GM18507 (cell line): ENCODE measurements around the gene GEMIN5.
A peak's percentile ranks its signal among the peaks of the same experiment; 100 is the strongest.

Experiments
- DNase-seq: peaks from one replicate; pipeline ENCODE4 v3.0.0; 2011; ENCODE audit warnings: low read depth; ENCODE audit not compliant: insufficient read length; ENCODE audit errors: extremely low spot score
- FAIRE-seq: peaks from 2 replicates; lab custom pipeline; 2011; peaks lifted over from hg19 to GRCh38; lab: Jason Lieb, UNC

GEMIN5 gene

DNA sequence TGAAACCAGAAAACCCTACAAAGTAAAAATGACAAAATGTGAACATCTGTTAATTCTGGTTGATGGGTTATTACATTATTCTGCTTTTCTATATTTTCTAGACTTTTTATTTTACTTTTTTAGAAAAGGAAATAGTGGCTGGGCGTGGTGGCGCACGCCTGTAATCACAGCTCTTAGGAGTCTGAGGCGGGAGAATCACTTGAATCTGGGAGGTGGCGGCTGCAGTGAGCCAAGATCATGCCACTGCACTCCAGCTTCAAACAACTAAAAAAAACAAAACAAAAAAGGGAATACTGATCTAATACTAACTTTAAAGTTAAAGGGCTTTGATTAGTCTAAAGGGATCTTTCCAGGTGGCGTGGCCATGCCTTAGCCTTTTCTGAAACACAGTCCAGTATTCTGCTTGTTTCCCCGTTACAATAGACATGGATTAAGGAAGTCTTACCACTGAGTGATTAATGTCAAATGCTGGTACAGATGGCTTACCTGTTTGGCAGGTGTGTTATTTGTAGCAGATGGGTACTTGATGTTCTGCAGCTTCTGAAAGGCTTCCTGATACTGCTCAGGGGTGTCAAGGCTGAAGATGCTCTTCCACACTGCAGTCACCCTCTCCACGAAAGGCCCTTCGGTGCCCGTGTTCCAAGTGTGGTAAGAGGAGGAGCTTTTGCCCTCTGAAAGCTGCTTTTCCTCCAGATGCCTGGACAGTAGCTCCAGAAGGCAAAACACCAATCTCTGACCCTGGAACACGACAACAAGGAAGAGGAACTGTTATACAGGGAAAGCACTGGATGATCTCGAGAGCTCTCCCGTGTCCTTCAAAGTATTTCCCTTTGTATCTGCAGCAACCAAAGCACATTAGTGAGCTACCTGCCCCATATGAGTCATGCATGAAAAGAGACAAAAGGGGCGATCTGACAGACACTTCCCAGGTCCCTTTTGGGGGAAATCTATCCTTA, 42.1 kb downstream of the GEMIN5 start:
- FAIRE-seq: no peak
- DNase-seq: no peak

DNA sequence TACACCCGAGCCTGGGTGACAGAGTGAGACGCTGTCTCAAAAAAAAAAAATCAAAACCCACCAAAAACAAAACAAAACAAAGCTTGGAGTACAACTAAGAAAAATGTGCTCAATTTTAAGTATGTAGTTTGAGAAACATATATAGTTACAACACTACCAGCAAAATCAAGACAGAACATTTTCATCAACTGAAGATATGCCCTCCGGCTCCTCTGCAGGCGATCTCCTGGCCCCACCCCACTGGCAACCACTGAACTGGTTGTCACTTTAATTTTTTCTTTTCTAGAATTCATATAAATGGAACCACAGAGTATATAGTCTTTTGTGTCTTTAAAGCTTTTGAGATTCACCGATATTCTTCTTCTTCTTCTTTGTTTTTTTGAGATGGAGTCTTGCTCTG, 44.6 kb downstream of the GEMIN5 start:
- FAIRE-seq: no peak
- no peak for DNase-seq

DNA sequence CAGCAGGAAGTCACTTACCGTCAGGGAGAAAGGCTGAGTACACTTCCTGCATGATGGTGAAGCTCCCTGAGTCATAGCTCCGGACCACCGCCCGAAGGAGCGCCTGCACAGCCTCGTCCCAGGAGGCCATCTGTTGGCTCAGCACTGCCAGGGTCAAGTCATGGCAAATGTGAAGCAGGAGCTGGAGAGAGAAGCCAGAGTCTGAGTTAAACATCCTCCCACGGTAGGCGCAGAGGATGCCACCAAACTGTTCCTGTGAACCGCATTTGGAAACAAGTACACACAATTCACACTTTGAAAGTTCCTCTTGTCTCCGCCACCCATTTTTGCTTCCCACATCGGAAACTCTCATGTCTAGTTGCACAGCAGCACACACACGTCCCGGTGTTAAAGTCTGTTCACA, 45.6 kb downstream of the GEMIN5 start:
- FAIRE-seq: no peak

DNA sequence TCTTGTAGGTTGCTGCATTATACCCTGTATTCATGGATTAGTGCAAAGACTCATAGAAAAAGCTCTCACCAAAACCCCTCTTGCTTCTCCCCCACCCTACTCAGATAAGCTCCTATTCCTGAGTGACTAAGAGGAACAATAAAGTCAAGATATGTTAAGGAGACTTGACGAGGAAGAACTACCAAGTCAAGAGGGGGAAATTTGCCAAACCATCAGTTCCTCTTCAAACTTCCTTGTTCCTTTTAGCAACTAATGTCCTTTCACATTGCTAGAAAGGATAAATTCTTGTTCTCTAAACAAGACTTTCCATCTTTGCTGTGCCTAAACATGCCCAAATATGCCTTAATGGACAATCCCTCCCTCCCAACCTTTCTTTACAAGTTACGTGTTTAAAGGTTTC, 52.6 kb downstream of the GEMIN5 start:
- no peak for FAIRE-seq
- DNase-seq: no peak

More for the DNA sequence above, 45.6 kb downstream of the GEMIN5 start:
- DNase-seq: no peak

DNA sequence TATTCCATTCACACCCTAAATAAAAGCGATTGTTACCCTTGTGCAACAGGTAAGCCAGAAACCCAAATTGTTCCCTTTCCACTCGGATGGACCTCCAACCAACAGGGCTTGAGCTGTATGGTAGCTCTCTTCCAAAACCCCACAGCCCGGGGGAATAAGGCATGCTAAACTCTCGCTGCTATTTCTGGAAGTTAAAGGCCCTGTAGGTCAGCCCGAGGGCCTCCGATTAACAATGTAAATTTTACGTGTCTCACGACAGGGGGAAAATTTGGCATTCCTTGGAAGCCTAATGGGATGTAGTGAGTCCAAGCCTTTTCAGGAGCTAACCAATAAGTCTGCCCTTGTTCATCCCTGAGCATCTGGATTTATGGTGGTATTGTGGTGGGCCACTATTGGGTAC, 53.6 kb downstream of the GEMIN5 start:
- FAIRE-seq: no peak

DNA sequence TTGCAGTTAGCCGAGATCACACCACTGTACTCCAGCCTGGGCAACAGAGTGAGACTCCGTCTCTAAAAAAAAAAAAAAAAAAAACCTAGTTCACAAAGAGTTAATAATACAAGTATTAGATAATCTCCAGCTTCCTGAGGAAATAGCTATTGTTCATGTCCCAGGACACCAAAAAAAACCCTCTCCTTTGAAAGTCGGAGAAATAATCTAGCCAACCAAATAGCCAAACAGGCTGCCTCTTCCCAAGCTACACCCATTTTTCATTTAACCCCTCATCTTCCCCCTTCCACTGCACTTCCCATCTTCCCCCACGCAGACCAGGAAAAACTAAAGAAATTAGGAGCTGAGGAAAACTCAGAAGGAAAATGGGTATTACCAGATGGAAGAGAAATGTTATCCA, 56.0 kb downstream of the GEMIN5 start:
- DNase-seq (no peak), FAIRE-seq (no peak)

More for the DNA sequence above, 53.6 kb downstream of the GEMIN5 start:
- DNase-seq: no peak

DNA sequence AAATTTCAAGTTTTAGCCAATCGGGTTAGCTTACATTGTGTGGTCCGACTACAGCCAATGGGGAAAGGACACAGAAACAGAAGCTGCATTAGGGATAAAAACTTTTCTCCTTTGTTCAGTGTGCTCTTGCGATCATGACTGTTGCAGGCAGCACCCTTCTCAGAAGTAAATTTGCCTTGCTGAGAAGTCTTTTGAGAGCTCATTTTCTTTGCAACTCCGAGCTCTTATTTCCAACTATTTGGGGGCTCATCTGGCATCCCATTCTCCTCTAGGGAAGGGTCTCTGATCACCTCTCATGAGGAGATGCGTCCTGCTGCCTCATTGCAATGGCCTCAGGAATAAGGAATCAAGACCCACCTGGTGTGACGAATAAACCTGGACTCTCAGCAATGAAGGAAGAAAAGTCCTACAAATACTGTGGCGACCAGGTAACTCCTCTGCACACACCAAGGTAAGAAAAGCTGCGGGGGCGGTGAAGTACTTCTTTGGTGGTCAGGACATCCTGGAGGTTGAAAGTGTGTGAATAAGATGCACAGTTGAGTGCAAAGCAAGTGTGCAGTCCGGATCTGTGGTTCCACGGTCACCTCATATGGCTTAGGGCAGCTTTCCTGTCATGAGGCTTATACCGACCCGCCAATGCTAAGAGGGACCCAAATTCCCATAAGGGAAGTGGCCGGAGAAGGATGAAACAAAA, 59.2 kb downstream of the GEMIN5 start:
- DNase-seq (no peak), FAIRE-seq (no peak)

DNA sequence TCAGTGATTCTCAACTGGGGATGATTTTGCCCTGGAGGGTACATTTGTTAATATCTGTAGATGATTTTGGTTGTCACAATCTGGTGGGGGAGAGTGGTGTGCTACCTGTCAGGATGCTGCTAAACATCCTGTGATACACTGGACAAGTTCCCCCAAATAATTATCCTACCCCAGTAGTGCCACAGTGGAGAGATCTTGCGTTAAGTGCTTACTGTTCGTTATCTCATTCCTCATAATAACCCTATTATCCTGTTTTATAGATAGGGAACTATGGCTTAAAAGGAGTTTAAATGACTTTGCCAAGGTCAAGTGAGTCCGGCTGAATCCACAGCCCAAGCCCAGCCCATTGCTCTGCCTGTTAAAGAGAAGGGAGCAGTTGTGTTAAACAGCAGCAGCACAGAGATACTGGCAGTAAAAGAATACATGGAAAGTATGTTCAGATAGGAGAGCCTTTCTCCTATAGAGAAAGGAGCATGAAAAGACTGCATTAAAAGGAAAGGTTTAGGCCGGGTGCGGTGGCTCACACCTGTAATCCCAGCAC, 64.2 kb downstream of the GEMIN5 start:
- FAIRE-seq: no peak
- DNase-seq: no peak

DNA sequence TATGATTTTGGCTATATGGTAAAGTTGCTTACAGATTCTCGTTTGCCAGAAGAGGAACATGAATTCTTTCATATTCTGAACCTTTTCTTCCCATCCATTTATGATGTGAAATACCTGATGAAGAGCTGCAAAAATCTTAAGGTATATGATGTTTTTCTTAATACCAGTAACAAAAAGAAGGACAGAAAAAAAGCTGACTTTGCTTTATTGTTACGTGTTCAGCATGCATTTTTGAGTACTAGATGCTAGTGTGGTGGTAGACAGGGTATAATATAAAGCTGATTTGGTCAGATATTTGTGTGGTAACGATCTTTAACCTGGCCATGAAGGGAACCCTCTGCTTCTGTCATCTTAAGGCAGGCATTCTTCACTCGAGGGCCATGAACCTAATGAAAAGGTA, 66.3 kb downstream of the GEMIN5 start:
- FAIRE-seq: no peak
- DNase-seq: no peak

DNA sequence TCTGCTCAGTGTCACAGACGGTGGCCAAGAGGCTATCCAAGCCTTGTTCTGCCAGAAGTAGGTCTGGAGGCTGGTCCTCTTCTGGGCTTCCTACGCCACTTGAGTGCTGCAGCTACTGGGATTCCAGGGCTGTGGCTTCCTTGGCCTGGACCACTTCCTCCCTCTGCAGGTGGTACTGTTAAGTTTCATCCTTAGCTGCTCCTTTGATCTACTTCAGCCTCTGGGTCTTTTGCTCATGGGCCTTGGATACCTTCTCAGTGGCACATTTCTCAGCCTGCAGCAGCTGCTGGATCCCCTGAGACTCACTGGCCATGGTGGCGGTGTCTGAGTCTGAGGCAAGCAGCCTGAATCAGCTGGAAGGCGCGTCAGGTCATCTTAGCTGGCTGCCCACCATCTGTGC, 69.3 kb downstream of the GEMIN5 start:
- FAIRE-seq (no peak), DNase-seq (no peak)

DNA sequence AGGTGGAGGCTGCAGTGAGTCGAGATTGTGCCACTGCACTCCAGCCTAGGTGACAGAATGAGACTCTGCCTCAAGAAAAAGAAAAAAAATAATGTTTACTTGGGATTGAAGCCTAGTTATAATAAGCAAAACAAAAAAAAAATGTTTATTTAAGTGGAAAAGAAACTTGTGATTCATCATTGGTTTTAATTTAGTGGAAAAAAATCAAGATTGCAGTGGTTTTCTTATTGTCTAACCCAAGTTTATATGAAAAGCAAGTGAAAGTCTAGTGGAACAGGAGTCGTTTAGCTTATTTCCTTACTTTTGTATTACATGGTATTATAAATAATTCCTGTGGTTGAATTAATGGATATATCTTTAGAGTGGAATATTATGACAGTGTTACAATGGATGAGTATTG, 71.2 kb downstream of the GEMIN5 start:
- no peak for FAIRE-seq
- no peak for DNase-seq

DNA sequence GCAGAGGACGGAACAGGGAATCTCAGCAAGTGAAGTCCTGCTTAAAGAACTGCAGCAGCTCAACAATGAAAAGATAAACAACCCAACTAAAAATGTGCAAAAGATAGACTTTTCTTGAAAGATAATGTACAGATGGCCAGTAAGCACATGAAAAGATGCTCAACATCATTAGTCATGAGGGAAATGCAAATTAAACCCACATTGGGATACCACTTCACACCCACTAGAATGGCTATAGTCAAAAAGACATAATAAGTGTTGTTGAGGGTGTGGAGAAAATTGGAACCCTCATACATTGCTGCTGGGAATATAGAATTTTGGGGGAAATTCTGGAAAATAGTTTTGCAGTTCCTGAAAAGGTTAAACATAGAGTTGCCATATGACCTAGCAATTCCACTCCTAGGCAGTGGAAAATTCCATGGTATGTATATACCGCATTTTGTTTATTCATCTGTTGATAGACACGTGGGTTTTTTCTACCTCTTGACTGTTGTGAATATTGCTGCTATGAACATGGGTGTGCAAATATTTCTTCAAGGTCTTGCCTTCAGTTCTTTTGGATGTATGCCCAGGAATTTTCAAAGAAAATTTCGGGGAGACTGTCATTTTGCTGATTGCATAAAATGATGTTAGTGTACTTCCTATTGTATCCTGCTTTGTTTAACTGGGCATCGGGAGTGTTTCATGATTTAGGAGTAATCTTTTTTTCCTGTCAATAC, 72.4 kb downstream of the GEMIN5 start:
- FAIRE-seq: no peak
- DNase-seq: no peak

DNA sequence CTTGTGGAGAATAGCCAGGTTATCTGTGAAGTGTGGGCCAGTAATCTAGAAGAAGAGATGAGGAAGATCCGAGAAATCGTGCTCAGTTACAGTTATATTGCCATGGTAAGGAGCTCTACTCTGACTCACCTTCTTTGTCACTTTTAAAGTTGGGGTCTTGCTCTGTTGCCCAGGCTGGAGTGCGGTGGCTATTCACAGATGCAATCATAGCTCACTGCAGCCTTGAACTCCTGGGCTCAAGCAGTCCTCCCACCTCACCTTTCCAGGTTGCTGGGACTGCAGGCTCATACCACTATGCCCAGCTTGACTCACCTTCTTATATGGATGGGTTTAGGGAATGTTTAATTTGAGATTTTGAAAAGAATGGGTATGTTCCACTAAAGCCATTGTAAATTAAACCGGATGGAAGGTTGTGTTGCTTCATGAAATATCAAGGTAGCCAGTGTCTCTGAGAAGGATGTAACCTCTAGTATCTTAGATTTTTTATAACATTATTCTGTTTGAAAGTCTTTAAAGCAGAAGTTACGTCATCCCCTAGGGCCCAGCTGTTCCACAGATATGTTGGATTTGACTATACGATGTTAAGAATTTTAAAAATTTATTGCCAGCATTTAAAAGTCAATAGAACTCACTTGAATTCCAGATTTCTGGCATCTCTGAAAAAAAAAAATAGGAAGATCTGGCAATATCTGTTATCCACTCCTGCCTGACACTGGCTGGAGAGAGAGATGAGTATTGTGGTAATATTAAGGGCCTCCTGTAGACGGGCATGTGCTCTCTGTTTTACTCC, 74.5 kb downstream of the GEMIN5 start:
- DNase-seq (no peak), FAIRE-seq (no peak)

DNA sequence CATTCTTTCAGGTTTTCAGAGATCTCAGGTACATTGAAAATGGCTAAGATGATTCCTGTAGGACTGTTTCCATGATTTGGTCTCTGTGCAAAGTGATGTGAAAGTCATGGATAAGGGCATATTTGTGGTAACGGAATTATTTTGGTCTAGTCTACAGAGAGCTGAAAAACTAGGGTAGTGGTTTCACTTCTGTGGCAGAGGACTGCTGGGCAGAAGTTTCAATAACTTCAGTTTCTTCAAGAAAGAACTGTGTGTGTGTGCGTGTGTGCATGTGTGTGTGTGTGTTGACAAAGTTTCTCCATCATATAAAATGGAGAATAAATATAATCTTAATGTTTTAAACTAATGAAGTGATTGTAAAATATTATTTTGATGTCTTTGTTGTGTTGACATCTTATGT, 75.2 kb downstream of the GEMIN5 start:
- FAIRE-seq (peak; percentile 46), DNase-seq (no peak)

DNA sequence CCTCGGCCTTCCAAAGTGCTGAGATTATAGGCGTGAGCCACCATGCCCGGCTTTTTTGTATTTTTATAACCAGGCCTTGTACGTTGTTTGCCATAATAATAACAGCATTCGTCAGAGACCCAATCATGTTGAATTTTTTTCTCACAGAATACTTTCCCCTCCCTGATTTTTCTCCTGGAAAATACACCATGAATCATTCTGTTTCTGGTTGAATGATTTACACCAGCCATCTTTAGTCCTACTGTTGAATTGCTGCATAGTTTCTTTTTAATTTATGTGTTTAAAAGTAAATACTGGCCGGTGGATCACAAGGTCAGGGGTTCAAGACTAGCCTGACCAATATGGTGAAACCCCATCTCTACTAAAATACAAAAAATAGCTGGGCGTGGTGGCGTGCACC, 76.1 kb downstream of the GEMIN5 start:
- DNase-seq: no peak
- FAIRE-seq: no peak

DNA sequence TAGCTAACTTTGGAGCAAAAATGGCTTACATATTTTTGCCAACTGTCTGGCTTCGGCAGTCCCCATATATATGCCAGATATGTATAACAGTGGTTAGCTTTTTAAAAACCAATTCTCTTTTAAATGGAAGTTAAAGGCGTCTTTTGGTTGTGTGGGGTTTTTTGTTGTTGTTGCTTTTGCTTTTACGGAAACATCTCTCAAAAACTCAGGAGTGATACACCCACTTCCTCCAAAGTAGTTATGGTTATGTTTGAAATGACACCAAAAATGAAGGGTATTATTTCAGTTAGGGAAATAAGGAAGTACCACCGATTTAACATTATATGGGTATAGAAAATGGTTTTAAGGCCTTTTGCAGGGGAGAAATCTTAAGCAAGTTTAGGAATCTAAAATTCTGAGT, 77.2 kb downstream of the GEMIN5 start:
- DNase-seq (no peak), FAIRE-seq (no peak)

DNA sequence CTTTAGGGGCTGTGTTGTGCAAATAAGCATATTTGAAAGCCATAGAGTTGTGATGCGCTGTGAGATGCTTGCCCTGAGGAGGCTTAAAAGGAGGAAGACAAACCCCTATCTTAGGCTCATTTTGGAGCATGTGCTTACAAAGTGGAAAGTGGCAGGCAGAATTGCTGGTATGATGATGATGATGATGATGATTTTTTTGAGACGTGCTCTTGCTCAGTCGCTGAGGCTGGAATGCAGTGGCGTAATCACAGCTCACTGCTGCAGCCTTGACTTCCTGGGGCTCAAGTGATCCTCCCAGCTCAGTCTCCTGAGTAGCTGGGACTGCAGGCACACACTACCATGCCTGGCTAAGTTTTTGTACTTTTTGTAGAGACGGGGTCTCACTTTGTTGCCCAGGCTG, 77.9 kb downstream of the GEMIN5 start:
- FAIRE-seq (no peak), DNase-seq (no peak)

DNA sequence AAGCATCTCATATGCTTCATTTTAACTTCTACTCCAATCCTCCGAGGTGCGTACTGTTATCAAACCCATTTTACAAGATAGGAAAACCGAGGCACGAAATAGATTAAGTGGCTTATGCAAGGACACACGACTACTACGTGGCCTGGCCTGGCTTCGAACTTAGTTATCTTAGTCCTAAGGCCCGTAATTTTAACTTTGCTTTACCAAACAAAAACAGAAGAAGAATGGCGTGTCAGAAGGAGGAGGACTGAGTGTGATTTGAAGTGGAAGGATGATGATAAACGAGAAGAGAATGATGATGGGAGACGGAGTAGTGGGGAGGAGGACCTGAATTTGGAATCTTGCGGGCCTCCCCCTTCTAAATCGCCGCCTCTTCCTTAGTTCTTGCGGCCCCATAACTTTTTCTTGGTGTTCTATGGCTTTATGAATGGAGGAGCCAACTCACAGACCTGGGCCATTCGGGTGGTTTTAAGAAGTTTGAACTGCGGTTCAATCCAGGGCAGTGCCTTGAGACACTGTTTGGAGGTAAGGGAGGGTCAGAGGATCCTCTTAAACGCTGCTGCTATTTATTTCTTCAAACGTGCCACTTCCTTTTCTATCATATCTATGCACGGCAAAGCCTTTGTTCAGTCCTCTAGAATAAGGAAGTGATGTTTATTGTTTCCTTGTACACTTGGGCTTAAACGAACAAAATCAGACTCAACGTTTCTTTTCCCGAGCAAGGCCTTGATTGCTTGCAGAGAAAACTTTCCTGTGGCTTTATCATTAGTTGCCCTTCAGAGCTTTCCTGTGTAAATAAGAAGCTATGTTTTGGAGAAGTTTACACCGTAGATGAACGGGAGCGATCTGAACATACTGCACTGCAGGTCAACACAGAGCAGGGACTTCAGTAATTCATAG, 78.8 kb downstream of the GEMIN5 start:
- no peak for DNase-seq
- FAIRE-seq: peak; percentile 64
